ENCODE results near the gene CD8B.

DNA sequence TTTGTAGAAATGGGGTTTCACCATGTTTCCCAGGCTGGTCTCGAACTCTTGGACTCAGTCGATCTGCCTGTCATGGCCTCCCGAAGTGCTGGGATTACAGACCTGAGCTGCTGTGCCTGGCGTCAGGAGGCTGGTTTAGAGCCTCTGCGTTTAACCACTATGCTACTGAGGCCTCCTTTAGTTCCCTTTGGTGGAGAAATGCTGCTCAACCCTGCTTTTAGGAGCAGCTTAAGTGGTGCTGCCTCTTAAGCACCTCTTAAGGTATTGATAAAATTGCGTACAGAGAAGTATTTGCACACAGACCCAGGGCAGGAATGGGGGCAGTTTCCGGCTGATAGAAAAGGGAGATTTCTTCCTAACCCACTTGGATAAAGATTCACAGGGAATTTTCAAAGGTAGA lies 78.9 kb downstream of the CD8B start:
- TF ChIP-seq, protein P1, sequence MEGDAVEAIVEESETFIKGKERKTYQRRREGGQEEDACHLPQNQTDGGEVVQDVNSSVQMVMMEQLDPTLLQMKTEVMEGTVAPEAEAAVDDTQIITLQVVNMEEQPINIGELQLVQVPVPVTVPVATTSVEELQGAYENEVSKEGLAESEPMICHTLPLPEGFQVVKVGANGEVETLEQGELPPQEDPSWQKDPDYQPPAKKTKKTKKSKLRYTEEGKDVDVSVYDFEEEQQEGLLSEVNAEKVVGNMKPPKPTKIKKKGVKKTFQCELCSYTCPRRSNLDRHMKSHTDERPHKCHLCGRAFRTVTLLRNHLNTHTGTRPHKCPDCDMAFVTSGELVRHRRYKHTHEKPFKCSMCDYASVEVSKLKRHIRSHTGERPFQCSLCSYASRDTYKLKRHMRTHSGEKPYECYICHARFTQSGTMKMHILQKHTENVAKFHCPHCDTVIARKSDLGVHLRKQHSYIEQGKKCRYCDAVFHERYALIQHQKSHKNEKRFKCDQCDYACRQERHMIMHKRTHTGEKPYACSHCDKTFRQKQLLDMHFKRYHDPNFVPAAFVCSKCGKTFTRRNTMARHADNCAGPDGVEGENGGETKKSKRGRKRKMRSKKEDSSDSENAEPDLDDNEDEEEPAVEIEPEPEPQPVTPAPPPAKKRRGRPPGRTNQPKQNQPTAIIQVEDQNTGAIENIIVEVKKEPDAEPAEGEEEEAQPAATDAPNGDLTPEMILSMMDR (IDR thresholded peaks at IDR 0.05): no peak
- no peak for TF ChIP-seq POLR2A (IDR thresholded peaks at IDR 0.05)

Data from right lobe of liver (tissue), 4 donors.